T-helper 2 cell treated with Interferon-gamma antibody and Interleukin-4, amounts not matched to agents 100 ng/mL and 5 ng/mL, for 36 hours (primary cell): ENCODE measurements around the gene SNAP25. TPM values are rescaled to one million over a fixed set of nuclear protein-coding genes. Genes with fewer than 3 reads are reported as not detected.

ENCODE experiments used
- intact Hi-C: fragments of 100-400 bp; cut with micrococcal nuclease; formaldehyde crosslinking; loops from one replicate; pipeline ENCODE4 v1.15.1; 2023
- total RNA-seq: library from RNA; stranded (reverse); gene quantifications from 2 replicates; pipeline ENCODE4 v1.2.3, GENCODE V29; 2022

The SNAP25 gene
- total RNA-seq: 0.18 and 0.48 TPM in 2 replicates

- intact Hi-C loops: loop anchor here (1.0 to 10.0 kb wide), 7 partner anchors 89 to 1674 kb away; partner anchors contain the start of genes JAG1 and SLX4IP
Measured at GRCh38 chr20:10218536-10219451, at the start of gene SNAP25. Gene SNAP25 (plus strand): TSS chr20:10218830. CDS start chr20:10275492, 56,662 bp downstream.

- intact Hi-C loops: no loop called here
Measured at GRCh38 chr20:10169752-10170151, 48.9 kb upstream of the SNAP25 start.

GRCh38 chr20:10170261-10170660, 48.4 kb upstream of the SNAP25 start:
- intact Hi-C loops: no loop called here

- intact Hi-C loops: no loop called here
Measured at GRCh38 chr20:10171864-10172751, 46.5 kb upstream of the SNAP25 start.

- intact Hi-C loops: no loop called here
Measured at GRCh38 chr20:10172998-10173655, 45.5 kb upstream of the SNAP25 start.

DNA sequence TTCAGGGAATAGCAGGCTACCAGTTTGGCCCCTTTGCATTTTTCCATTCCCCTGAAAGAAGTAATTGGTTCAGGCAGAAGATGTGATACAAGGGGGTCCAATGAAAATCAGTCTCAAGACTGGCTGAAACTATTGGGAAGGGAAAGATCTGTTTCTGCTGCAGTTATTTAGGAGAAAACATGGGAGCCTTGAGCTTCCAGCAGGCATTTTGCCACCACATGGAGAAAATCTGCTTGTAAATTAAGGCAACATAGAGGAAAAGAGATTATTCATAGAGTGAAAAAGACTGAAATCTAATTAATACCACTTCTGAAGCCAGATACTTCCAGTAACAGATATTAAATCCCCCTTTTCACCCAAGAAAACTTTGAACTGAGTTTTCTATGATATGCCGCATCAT, 44.2 kb upstream of the SNAP25 start:
- intact Hi-C loops: no loop called here

GRCh38 chr20:10177326-10177725, 41.3 kb upstream of the SNAP25 start:
- intact Hi-C loops: no loop called here

GRCh38 chr20:10178091-10178490, 40.5 kb upstream of the SNAP25 start:
- intact Hi-C loops: no loop called here

GRCh38 chr20:10178727-10179313, 39.8 kb upstream of the SNAP25 start:
- intact Hi-C loops: no loop called here

DNA sequence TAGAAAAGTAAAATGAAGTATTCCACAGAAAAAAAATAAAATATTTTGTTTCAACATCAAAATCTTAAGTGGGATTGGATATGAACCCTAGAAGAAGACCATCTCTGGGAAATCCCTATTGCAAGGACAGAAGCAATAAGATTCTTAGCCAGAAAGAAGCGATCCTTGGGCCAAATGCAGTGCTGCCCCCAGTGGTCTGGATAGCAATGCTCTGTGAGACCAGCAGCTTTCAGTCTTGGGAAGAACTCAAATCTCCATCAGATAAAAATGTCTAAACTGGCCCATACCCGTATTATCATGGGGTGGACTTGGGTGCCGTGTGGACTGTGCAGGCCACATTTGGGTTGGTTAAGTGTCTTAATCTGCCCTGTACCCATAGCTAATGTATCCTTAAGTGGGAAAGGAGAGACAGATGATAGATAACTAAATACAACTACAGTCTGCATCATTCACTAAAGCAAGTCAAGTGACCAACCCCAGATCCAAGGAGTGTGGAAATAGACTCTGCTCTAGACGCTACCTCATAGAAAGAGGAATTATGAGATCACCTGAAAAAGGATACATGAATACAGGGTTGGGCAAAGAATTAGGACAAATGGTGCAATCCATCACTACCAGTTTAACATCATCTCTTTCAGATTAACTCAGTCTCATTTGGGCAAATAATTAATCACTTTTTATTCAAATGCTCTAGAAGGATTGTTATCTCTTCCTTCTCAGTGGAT, 38.9 kb upstream of the SNAP25 start:
- intact Hi-C loops: no loop called here

- intact Hi-C loops: no loop called here
Measured at GRCh38 chr20:10180651-10181235, 37.9 kb upstream of the SNAP25 start.

- intact Hi-C loops: no loop called here
Measured at GRCh38 chr20:10185741-10186558, 32.7 kb upstream of the SNAP25 start.

GRCh38 chr20:10190456-10190855, 28.2 kb upstream of the SNAP25 start:
- intact Hi-C loops: no loop called here

DNA sequence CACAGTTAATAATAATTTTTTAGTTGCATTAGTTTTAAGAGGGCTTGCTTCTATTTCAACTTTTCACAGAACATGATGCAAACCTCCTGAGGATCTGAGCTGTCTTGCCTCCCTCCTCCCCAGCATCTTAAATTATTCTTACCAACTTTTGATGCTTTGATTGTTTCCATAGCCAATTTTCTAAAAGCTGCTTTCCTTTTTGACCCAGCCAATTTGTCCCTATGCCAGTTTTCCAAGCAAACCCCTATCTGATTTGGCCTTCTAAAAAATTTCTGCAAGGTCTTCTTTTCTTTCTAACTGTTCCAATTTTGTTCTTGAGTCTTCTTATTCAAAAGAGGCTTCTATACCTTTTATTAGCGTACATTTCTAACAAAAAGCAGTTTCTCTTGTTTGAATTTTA, 26.5 kb upstream of the SNAP25 start:
- intact Hi-C loops: no loop called here

DNA sequence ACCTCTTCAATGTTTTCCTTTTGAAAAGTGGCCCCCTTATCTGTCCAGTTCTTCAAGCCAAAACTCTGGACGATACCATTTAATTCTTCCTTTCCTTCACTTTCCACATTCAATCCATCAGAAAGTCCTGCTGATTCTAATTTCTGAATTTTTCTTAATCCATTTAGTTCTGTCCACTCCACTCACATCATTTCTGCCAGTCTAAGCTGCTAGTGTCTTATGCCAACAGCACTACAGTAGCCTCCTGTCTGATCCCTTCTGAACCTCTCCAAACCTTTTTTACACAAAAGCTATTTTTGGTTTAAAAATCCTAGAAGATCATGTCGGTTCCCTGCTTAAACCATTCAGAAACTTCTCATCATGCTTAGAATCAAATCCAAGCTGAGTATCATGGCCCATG, 24.5 kb upstream of the SNAP25 start:
- intact Hi-C loops: no loop called here

- intact Hi-C loops: no loop called here
Measured at GRCh38 chr20:10200330-10200729, 18.3 kb upstream of the SNAP25 start.

- intact Hi-C loops: no loop called here
Measured at GRCh38 chr20:10201321-10201870, 17.2 kb upstream of the SNAP25 start.

DNA sequence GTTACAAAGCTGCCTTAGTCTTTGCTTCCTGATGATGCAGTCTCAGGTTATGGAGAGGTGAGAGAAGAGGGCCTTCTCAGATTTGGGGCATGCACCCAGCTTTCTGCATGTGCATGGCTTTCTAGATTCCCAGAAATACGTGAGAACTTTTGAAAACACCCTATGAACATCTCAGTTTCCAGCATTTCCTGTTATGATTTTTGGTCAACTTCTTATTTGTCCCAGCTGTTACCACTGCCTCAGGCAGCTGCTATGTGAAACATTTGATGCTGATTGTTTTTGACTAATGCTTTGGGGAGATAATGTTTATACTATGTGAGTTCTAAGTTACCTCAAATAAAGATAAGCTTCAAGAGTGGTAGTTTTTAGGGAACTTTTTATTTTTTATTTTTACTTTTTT, 9.5 kb upstream of the SNAP25 start:
- intact Hi-C loops: no loop called here

- intact Hi-C loops: loop anchor here (10.0 kb wide), 1 partner anchor 341 kb away; no protein-coding TSS in a partner anchor
Measured at GRCh38 chr20:10213526-10213925, 5.1 kb upstream of the SNAP25 start.
